ENCODE data around the gene SESN3.

Gene SESN3

DNA sequence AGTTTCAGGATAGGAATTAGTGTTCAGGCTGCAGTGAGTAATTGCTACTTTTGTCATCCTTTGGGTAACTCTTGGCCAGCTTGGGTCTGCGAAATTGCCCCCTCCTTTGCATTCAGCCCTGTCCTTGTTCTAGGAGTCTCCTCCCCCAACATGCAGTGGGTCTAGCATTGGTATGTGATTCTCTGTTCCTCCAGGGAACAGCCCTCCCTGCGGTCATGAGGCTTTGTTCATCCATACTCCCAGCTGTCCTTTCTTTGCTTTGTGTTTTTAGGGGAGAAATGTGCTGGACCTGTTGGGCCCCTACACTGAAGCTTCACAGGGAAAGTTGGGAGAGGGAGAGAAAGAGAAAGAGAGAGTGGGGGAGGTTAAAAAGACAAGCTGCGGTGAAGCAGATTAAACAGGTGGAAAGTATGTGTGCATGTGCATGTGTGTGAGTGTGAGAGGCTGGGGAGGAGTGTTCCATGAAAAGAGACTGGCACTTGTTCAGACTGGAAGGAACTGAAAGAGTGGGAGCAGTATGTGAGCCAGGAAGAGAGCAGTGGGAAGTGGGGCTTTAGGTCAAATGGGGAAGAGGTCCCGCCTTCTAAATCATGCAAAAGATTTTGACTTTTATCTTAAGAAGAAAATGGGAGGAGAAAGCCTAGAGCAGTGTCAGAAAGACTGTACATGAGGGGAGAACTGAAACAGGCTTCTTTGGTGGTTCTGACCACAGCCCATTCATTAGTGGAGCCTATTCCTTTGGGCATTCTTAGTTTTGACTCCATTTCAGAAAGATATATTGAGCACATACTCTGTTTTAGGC lies 17.9 kb upstream of the SESN3 start:
- H3K18ac ChIP-seq (ENCODE audit: low read depth in 1 of 2, low read length in 2 of 2): peak overlapping the region in 1 of 2 experiments; percentile 44
- H3K27ac ChIP-seq (ENCODE audit: low read length, poor library complexity, severe bottlenecking): no peak overlapping the region
- H3K14ac ChIP-seq (ENCODE audit: low read length in 2 of 2): no peak overlapping the region
- H3K36me3 ChIP-seq (ENCODE audit: control insufficient read depth in 1 of 2, insufficient read depth in 2 of 2, low read depth in 1 of 2, low read length in 2 of 2): no peaks in the 10 kb centered on the region
- H3K4ac ChIP-seq (ENCODE audit: low read depth in 1 of 2, low read length in 2 of 2): peak overlapping the region in 1 of 2 experiments; percentile 17
- H3K4me2 ChIP-seq (ENCODE audit: low read length, poor library complexity, severe bottlenecking): no peak overlapping the region
- H3K4me1 ChIP-seq (ENCODE audit: control insufficient read depth, insufficient read depth, low read depth, low read length): no peaks in the 10 kb centered on the region
- no peak overlapping the region for H3K9ac ChIP-seq (ENCODE audit: low read length)
- no peak overlapping the region for H3K23ac ChIP-seq (ENCODE audit: low read length in 2 of 2)
- WGBS: 78% methylated on average over 4 of the region's 4 CpGs
- H4K8ac ChIP-seq (ENCODE audit: low read length): peak overlapping the region; percentile 7
- H2BK15ac ChIP-seq (ENCODE audit: low read depth, poor library complexity, severe bottlenecking): no peak overlapping the region
- DNase-seq: no peak
- no peaks in the 10 kb centered on the region for H3K9me3 ChIP-seq (ENCODE audit: control insufficient read depth, low read length)
- no peak overlapping the region for H2BK120ac ChIP-seq (ENCODE audit: low read depth, low read length)
- H2AFZ ChIP-seq (ENCODE audit: low read depth, low read length): no peak overlapping the region
- no peak overlapping the region for H2AK5ac ChIP-seq (ENCODE audit: low read length, severe bottlenecking)
- H3K79me1 ChIP-seq (replicated peaks; ENCODE audit: low read length, poor library complexity, severe bottlenecking): no peaks in the 10 kb centered on the region
- no peak overlapping the region for H3K4me3 ChIP-seq (ENCODE audit: insufficient read depth in 1 of 2, low read depth in 1 of 2, low read length in 2 of 2)
- no peak overlapping the region for H4K91ac ChIP-seq (ENCODE audit: low read length)
- no peak overlapping the region for H2BK12ac ChIP-seq (ENCODE audit: low read length in 2 of 2)
- H3K27me3 ChIP-seq (ENCODE audit: control insufficient read depth in 1 of 2, insufficient read depth in 1 of 2, low read length in 2 of 2): no peaks in the 10 kb centered on the region
- H2BK5ac ChIP-seq (ENCODE audit: low read depth, low read length, poor library complexity, severe bottlenecking): no peak overlapping the region

DNA sequence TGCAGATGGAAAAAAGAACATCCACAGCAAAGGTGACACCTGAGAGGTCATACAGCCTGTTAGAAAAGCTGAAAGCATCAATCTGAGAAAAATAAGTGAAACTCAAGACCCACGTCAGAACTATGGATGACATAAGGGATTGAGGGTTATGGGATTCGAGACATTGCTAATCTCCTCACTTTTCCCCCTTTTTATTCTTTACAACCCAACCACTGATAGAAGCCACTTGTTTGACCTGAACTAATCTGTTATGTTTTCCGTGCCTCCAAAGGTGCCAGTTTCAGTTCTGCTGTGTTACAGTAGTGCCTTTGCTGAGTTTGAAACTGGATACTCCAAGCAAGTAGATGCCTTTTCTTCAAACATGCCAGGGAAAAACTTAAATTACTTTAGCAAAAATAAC lies 16.9 kb upstream of the SESN3 start:
- Histone ChIP-seq H3K4ac (ENCODE audit: low read depth in 1 of 2, low read length in 2 of 2) (no peak overlapping the region), H3K4me2 (ENCODE audit: low read length, poor library complexity, severe bottlenecking) (no peak overlapping the region), H3K14ac (ENCODE audit: low read length in 2 of 2) (no peak overlapping the region), H4K91ac (ENCODE audit: low read length) (no peak overlapping the region), H2AFZ (ENCODE audit: low read depth, low read length) (no peak overlapping the region), H3K4me1 (ENCODE audit: control insufficient read depth, insufficient read depth, low read depth, low read length) (no peaks in the 10 kb centered on the region), H3K27me3 (ENCODE audit: control insufficient read depth in 1 of 2, insufficient read depth in 1 of 2, low read length in 2 of 2) (no peaks in the 10 kb centered on the region), H3K27ac (ENCODE audit: low read length, poor library complexity, severe bottlenecking) (no peak overlapping the region), H2BK15ac (ENCODE audit: low read depth, poor library complexity, severe bottlenecking) (no peak overlapping the region), H2BK5ac (ENCODE audit: low read depth, low read length, poor library complexity, severe bottlenecking) (no peak overlapping the region), H3K79me1 (replicated peaks; ENCODE audit: low read length, poor library complexity, severe bottlenecking) (no peaks in the 10 kb centered on the region), H3K18ac (ENCODE audit: low read depth in 1 of 2, low read length in 2 of 2) (no peak overlapping the region), H3K4me3 (ENCODE audit: insufficient read depth in 1 of 2, low read depth in 1 of 2, low read length in 2 of 2) (no peak overlapping the region), H3K9me3 (ENCODE audit: control insufficient read depth, low read length) (no peaks in the 10 kb centered on the region), H2BK120ac (ENCODE audit: low read depth, low read length) (no peak overlapping the region), H3K36me3 (ENCODE audit: control insufficient read depth in 1 of 2, insufficient read depth in 2 of 2, low read depth in 1 of 2, low read length in 2 of 2) (no peaks in the 10 kb centered on the region), H3K9ac (ENCODE audit: low read length) (no peak overlapping the region), H2BK12ac (ENCODE audit: low read length in 2 of 2) (peak overlapping the region in 1 of 2 experiments; percentile 52), H2AK5ac (ENCODE audit: low read length, severe bottlenecking) (no peak overlapping the region), H3K23ac (ENCODE audit: low read length in 2 of 2) (no peak overlapping the region), H4K8ac (ENCODE audit: low read length) (no peak overlapping the region)
- no peak for DNase-seq
- 90% methylated on average over 2 of the region's 3 CpGs for WGBS

DNA sequence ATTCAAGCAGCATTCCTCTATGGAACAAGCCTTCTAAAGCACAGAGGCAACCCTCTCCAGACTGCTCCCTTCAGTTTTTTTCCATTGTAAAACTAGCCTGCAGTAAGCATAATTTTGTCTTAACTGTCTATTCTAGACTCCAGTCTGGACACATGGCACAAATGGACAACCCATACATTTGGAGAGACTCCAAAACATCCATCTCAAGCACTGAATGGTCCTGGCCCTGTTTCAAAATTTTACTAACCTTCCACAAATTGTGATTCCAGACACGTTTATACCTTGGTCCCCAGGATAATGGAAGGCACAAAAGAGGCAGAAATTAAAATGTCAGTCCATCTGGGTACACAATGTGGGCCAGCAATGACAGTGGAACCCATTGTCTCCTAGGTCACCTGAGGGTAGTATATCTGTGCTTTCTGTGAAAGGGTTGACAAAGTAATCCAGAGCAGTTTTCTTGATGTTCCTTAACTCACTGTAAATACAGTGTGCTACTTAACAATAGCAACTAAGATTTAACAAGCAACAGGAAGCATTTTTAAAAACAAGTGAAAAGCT lies 16.2 kb upstream of the SESN3 start:
- no peak overlapping the region for H3K18ac ChIP-seq (ENCODE audit: low read depth in 1 of 2, low read length in 2 of 2)

DNA sequence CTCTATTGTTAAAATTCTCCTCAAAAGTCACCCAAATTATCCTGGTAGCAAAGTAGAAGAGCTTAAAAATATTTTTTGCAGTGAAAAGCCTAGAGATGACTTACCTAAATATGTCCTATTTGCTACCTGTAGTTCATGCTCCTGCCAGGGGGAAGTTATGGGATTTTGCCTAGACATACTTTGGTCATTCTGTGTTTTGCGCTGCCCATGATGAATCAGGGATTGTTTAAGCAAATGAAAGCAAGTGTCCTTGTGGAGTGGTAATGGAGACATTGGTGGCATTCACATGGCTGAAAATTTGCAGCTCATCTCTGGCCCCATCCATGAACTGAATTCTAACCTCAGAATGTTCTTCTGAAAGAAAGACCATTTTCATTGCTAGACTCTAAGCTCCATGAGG lies 14.6 kb upstream of the SESN3 start:
- Histone ChIP-seq H3K18ac (ENCODE audit: low read depth in 1 of 2, low read length in 2 of 2) (no peak overlapping the region), H2AFZ (ENCODE audit: low read depth, low read length) (no peak overlapping the region), H3K79me1 (replicated peaks; ENCODE audit: low read length, poor library complexity, severe bottlenecking) (no peaks in the 10 kb centered on the region), H2AK5ac (ENCODE audit: low read length, severe bottlenecking) (peak overlapping the region; percentile 4), H2BK15ac (ENCODE audit: low read depth, poor library complexity, severe bottlenecking) (no peak overlapping the region), H3K27ac (ENCODE audit: low read length, poor library complexity, severe bottlenecking) (no peak overlapping the region), H3K23ac (ENCODE audit: low read length in 2 of 2) (no peak overlapping the region), H2BK5ac (ENCODE audit: low read depth, low read length, poor library complexity, severe bottlenecking) (no peak overlapping the region), H3K9me3 (ENCODE audit: control insufficient read depth, low read length) (no peaks in the 10 kb centered on the region), H4K8ac (ENCODE audit: low read length) (no peak overlapping the region), H3K9ac (ENCODE audit: low read length) (no peak overlapping the region), H2BK12ac (ENCODE audit: low read length in 2 of 2) (no peak overlapping the region), H3K14ac (ENCODE audit: low read length in 2 of 2) (no peak overlapping the region), H3K27me3 (ENCODE audit: control insufficient read depth in 1 of 2, insufficient read depth in 1 of 2, low read length in 2 of 2) (no peaks in the 10 kb centered on the region), H3K36me3 (ENCODE audit: control insufficient read depth in 1 of 2, insufficient read depth in 2 of 2, low read depth in 1 of 2, low read length in 2 of 2) (no peaks in the 10 kb centered on the region), H3K4ac (ENCODE audit: low read depth in 1 of 2, low read length in 2 of 2) (no peak overlapping the region), H3K4me1 (ENCODE audit: control insufficient read depth, insufficient read depth, low read depth, low read length) (no peaks in the 10 kb centered on the region), H3K4me2 (ENCODE audit: low read length, poor library complexity, severe bottlenecking) (no peak overlapping the region), H2BK120ac (ENCODE audit: low read depth, low read length) (no peak overlapping the region), H4K91ac (ENCODE audit: low read length) (no peak overlapping the region), H3K4me3 (ENCODE audit: insufficient read depth in 1 of 2, low read depth in 1 of 2, low read length in 2 of 2) (no peak overlapping the region)
- WGBS: 94% methylated on average over 1 of the region's 1 CpG
- no peak for DNase-seq

More for the DNA sequence above, 16.2 kb upstream of the SESN3 start:
- no peak for DNase-seq
- Histone ChIP-seq H2BK12ac (ENCODE audit: low read length in 2 of 2) (no peak overlapping the region), H3K27me3 (ENCODE audit: control insufficient read depth in 1 of 2, insufficient read depth in 1 of 2, low read length in 2 of 2) (no peaks in the 10 kb centered on the region), H4K91ac (ENCODE audit: low read length) (no peak overlapping the region), H3K4me1 (ENCODE audit: control insufficient read depth, insufficient read depth, low read depth, low read length) (no peaks in the 10 kb centered on the region), H2BK5ac (ENCODE audit: low read depth, low read length, poor library complexity, severe bottlenecking) (no peak overlapping the region), H4K8ac (ENCODE audit: low read length) (no peak overlapping the region), H2BK15ac (ENCODE audit: low read depth, poor library complexity, severe bottlenecking) (no peak overlapping the region), H3K79me1 (replicated peaks; ENCODE audit: low read length, poor library complexity, severe bottlenecking) (no peaks in the 10 kb centered on the region), H3K27ac (ENCODE audit: low read length, poor library complexity, severe bottlenecking) (no peak overlapping the region), H3K36me3 (ENCODE audit: control insufficient read depth in 1 of 2, insufficient read depth in 2 of 2, low read depth in 1 of 2, low read length in 2 of 2) (no peaks in the 10 kb centered on the region), H3K14ac (ENCODE audit: low read length in 2 of 2) (no peak overlapping the region), H3K9me3 (ENCODE audit: control insufficient read depth, low read length) (no peaks in the 10 kb centered on the region), H2AFZ (ENCODE audit: low read depth, low read length) (no peak overlapping the region), H3K4ac (ENCODE audit: low read depth in 1 of 2, low read length in 2 of 2) (no peak overlapping the region), H3K23ac (ENCODE audit: low read length in 2 of 2) (no peak overlapping the region), H2AK5ac (ENCODE audit: low read length, severe bottlenecking) (no peak overlapping the region), H3K4me2 (ENCODE audit: low read length, poor library complexity, severe bottlenecking) (no peak overlapping the region), H2BK120ac (ENCODE audit: low read depth, low read length) (no peak overlapping the region), H3K9ac (ENCODE audit: low read length) (no peak overlapping the region), H3K4me3 (ENCODE audit: insufficient read depth in 1 of 2, low read depth in 1 of 2, low read length in 2 of 2) (no peak overlapping the region)
- WGBS: 40% methylated on average over 1 of the region's 1 CpG
